Measurements from ENCODE around the gene SSMEM1.
"Not testable (repeated sequence)": the region's sequence is repeated elsewhere in the genome, so short reads cannot be mapped to it uniquely, and the experiment has no call there.

Gene SSMEM1

DNA sequence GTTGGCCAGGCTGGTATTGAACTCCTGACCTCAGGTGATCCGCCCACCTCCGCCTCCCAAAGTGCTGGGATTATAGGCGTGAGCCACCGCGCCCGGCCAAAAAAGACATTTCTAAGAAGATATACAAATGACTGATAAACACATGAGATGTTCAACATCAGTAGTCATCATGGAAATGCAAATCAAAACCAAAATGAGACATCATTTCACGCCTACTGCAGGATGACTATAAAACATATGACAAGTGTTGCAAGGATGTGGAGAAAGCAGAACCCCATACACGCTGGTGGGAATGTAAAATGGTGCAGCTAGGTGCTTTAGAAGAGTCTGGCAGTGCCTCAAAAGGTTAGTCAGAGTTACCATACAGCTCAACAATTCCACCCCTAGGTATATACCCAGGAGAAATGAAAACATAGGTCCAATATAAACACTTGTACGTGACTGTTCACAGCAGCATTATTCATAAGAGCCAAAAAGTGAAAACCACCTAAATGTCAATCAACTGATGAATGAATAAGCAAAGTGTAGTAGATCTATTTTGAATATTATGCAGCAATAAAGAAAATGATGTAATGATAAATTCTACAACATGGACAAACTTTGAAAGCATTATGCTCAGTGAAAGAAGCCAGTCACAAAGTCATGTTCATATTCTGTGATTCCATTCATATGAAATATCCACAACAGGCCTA is 26.9 kb upstream of the SSMEM1 start:
- DNase-seq (ENCODE audit: low spot score): no peak
- H3K27ac ChIP-seq: no peak overlapping the region
- TF ChIP-seq CTCF (IDR thresholded peaks at IDR 0.05): no peak
- H3K4me3 ChIP-seq: no peak overlapping the region

GRCh38 chr7:130181263-130181605 is 26.4 kb upstream of the SSMEM1 start:
- TF ChIP-seq CTCF (IDR thresholded peaks at IDR 0.05): no peak
- no peak overlapping the region for H3K27ac ChIP-seq
- DNase-seq (ENCODE audit: low spot score): no peak
- H3K4me3 ChIP-seq: no peak overlapping the region

DNA sequence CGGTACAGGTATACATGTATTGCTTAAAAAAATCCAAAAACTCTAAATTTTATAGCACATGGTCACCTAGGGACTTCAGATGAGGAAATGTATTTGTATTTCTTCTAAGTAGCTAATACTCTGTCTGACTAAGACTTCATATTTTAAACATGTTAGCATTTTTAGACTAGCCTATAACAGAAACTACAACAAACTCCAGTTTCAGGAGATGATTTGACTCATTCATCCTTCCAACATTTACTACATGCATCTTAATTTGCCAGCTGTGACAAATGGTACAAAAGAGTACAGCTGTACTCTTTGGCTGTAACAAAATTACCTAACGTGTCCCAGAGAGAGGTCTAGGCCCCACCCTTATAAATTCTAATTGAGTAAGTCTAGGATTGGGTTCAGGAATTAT is 24.7 kb upstream of the SSMEM1 start:
- no peak for DNase-seq (ENCODE audit: low spot score)
- Histone ChIP-seq H3K27ac (no peak overlapping the region), H3K4me3 (no peak overlapping the region)
- no peak for TF ChIP-seq CTCF (IDR thresholded peaks at IDR 0.05)

DNA sequence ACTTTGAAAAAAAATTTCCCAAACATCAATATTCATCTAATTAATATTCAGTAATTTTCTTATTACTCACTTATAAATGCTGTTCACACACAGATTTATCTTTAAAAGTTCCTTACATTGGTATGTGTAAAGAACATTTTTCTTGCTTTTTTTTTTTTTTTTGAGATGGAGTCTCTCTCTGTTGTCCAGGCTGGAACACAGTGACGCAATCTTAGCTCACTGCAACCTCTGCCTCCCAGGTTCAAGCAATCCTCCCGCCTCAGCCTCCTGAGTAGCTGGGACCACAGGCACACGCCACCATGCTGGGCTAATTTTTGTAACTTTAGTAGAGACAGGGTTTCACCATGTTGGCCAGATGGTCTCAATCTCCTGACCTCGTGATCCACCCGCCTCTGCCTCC is 23.3 kb upstream of the SSMEM1 start:
- not testable (repeated sequence) for H3K4me3 ChIP-seq; H3K27ac ChIP-seq; DNase-seq (ENCODE audit: low spot score)

DNA sequence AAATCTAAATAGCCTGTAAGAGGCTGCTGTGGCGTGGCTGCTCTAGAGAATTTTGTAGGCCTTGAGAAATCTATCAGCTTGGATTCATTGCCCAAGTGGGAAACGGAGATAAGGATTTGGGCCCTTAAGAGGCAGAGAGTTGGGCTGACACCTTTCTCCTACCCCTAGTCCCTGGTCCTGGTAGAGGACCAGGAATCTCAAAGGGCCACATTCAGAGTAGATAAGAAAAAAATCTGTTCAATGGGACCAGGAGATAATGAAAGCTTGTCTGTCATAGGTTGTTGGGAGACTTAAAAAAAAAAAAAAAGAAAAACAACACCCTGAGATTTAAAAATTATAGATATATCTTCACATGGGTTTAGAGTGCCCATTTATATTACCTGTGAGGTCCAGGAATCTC is 20.3 kb upstream of the SSMEM1 start:
- Histone ChIP-seq H3K4me3 (no peak overlapping the region), H3K27ac (no peak overlapping the region)
- TF ChIP-seq CTCF (IDR thresholded peaks at IDR 0.05): no peak
- no peak for DNase-seq (ENCODE audit: low spot score)

GRCh38 chr7:130189343-130189742 is 18.3 kb upstream of the SSMEM1 start:
- H3K4me3 ChIP-seq: no peak overlapping the region
- no peak for TF ChIP-seq CTCF (IDR thresholded peaks at IDR 0.05)
- no peak overlapping the region for H3K27ac ChIP-seq
- DNase-seq (ENCODE audit: low spot score): no peak

DNA sequence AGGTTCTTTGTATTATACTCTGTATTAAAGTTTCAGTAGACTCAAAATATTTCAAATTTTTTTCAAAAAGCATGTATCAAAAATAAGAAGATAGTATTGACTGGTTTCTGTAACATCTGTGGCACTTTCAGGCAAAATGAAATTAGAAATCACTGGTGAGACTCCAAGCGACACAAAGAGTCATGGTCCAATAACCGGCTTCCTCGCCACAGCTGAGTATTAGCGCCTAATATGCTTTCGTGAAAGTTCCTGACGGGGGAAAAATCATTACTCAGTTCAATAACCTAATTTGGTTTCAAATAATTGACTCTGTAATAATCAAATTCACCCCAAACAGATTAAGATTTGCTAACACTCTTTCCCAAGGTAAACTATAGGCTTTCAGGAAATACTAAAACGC is 15.9 kb upstream of the SSMEM1 start:
- TF ChIP-seq CTCF (IDR thresholded peaks at IDR 0.05): no peak
- no peak for DNase-seq (ENCODE audit: low spot score)
- no peak overlapping the region for H3K27ac ChIP-seq
- H3K4me3 ChIP-seq: no peak overlapping the region

- no peak for TF ChIP-seq CTCF (IDR thresholded peaks at IDR 0.05)
- DNase-seq (ENCODE audit: low spot score): no peak
- H3K27ac ChIP-seq: no peak overlapping the region
- no peak overlapping the region for H3K4me3 ChIP-seq
Measured at GRCh38 chr7:130195396-130195795, 12.3 kb upstream of the SSMEM1 start.
